Activated CD4-positive, alpha-beta memory T cell treated with anti-CD3 and anti-CD28 coated beads, Interleukin-2, amount 10 ng/mL, durations not matched to agents 7 days and 5 days (primary cell): ENCODE data around the gene MORN1. TPM values are rescaled to one million over a fixed set of nuclear protein-coding genes. Genes with fewer than 3 reads are reported as not detected.
"Not testable (repeated sequence)": the region's sequence is repeated elsewhere in the genome, so short reads cannot be mapped to it uniquely, and the experiment has no call there.

ENCODE experiments used
- CTCF ChIA-PET: fragments of 350-600 bp; sonication (Branson Sonifier 250); formaldehyde crosslinking; loops from one replicate; lab custom pipeline; 2021; ENCODE audit warnings: antibody characterized with exemption, inconsistent platforms; lab: Charles Lee
- POLR2A ChIA-PET: fragments of 350-600 bp; sonication (Branson Sonifier 250); formaldehyde crosslinking; loops from one replicate; lab custom pipeline; 2021; ENCODE audit warnings: antibody characterized with exemption; lab: Charles Lee
- DNase-seq: peaks from one replicate; pipeline ENCODE4 v3.0.0-alpha.2; 2020
- H3K27ac Mint-ChIP-seq: one replicate; pipeline ENCODE4 v1.8.0; 2021; ENCODE audit warnings: mild to moderate bottlenecking, mixed read lengths
- H3K27me3 Mint-ChIP-seq: one replicate; pipeline ENCODE4 v1.8.0; 2021; ENCODE audit warnings: mixed read lengths
- H3K36me3 Mint-ChIP-seq: one replicate; pipeline ENCODE4 v1.8.0; 2021; ENCODE audit warnings: low read depth, mixed read lengths
- H3K4me1 Mint-ChIP-seq: one replicate; pipeline ENCODE4 v1.8.0; 2021; ENCODE audit warnings: mixed read lengths
- H3K4me3 Mint-ChIP-seq: one replicate; pipeline ENCODE4 v1.8.0; 2021; ENCODE audit warnings: mild to moderate bottlenecking, mixed read lengths
- H3K9me3 Mint-ChIP-seq: one replicate; pipeline ENCODE4 v1.8.0; 2021; ENCODE audit warnings: mixed read lengths
- total RNA-seq, 2 experiments: library from RNA; stranded (reverse); gene quantifications; one replicate each; pipeline ENCODE4 v1.2.3, GENCODE V29; 2021

The MORN1 gene
- total RNA-seq, 2 experiments from 2014 or later: 6.2 to 6.3 TPM

GRCh38 chr1:2334883-2335534 lies 56.3 kb downstream of the MORN1 start:
- no peak overlapping the region for H3K4me3 Mint-ChIP-seq
- DNase-seq: no peak
- no peak overlapping the region for H3K27ac Mint-ChIP-seq
- no peaks in the 10 kb centered on the region for H3K9me3 Mint-ChIP-seq
- H3K4me1 Mint-ChIP-seq: no peaks in the 10 kb centered on the region
- H3K36me3 Mint-ChIP-seq: no peaks in the 10 kb centered on the region
- H3K27me3 Mint-ChIP-seq: no peaks in the 10 kb centered on the region
- CTCF ChIA-PET: no interaction called here
- POLR2A ChIA-PET: no interaction called here

- no peak overlapping the region for H3K4me3 Mint-ChIP-seq
- POLR2A ChIA-PET: no interaction called here
- H3K4me1 Mint-ChIP-seq: no peaks in the 10 kb centered on the region
- H3K27me3 Mint-ChIP-seq: no peaks in the 10 kb centered on the region
- DNase-seq: no peak
- no peaks in the 10 kb centered on the region for H3K9me3 Mint-ChIP-seq
- H3K36me3 Mint-ChIP-seq: no peaks in the 10 kb centered on the region
- CTCF ChIA-PET: no interaction called here
- H3K27ac Mint-ChIP-seq: no peak overlapping the region
These were observed 57.0 kb downstream of the MORN1 start for GRCh38 chr1:2334366-2334765.

DNA sequence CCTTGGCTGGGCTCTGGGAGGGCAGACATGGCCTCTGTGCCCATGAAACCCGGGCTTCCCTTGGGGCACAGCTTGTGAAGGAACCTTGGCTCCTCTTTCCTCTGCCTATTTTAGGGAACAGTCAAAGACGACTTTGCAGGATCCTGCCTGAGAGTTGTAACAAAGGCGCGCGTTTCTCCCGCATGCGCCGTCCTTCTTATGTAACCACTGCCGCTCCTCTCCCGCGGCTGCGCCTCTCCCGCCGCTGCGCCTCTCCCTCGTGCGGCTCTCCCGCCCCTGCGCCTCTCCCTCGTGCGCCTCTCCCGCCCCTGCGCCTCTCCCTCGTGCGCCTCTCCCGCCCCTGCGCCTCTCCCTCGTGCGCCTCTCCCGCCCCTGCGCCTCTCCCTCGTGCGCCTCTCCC lies 59.8 kb downstream of the MORN1 start:
- DNase-seq, H3K27me3 Mint-ChIP-seq, H3K4me3 Mint-ChIP-seq, CTCF ChIA-PET, POLR2A ChIA-PET, H3K4me1 Mint-ChIP-seq, H3K36me3 Mint-ChIP-seq, H3K27ac Mint-ChIP-seq, H3K9me3 Mint-ChIP-seq: not testable (repeated sequence)

- POLR2A ChIA-PET: no interaction called here
- no peak for DNase-seq
- H3K9me3 Mint-ChIP-seq: no peaks in the 10 kb centered on the region
These were observed 60.2 kb downstream of the MORN1 start for GRCh38 chr1:2331200-2331544.

DNA sequence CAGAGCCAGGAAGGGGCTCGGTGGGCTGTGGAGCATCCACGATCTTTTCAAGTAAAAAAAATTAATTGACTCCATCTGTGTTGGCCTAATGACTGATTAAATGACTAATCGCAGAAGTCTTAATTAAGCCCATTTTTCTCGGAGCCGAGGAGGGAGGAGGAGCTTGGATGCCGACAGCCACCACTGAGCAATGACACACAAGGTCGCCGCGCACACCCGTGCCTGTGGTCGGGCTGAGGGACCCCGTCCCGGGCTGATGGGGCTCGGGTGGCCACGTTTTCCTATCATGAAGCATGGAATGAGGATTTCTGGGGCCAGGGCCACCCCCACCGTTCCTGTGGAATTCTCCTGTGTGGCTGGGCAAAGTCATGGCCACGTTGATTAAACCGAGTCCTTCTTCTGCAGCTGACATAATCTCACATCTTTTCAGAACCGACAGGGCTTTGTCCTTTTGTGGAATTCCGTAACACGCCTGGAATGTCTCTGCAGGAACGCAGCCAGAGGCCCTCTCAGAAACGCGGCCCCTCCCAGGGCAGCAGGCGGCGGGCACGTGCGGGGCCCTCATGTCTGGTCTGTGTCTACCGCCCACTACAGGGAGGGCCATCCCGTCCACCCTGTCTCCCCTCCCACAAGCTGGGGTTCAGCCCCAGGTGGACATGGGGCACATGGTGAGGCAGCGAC lies 60.7 kb downstream of the MORN1 start:
- no peak for DNase-seq
- POLR2A ChIA-PET: no interaction called here
- Mint-ChIP-seq H3K4me1 (no peaks in the 10 kb centered on the region), H3K36me3 (no peaks in the 10 kb centered on the region), H3K9me3 (no peaks in the 10 kb centered on the region), H3K27me3 (peaks cover 3% of the 10 kb centered on the region), H3K27ac (no peak overlapping the region), H3K4me3 (no peak overlapping the region)
- CTCF ChIA-PET: no interaction called here

More at GRCh38 chr1:2331200-2331544, 60.2 kb downstream of the MORN1 start:
- Mint-ChIP-seq H3K4me1 (no peaks in the 10 kb centered on the region), H3K36me3 (no peaks in the 10 kb centered on the region), H3K27me3 (peaks cover 3% of the 10 kb centered on the region), H3K27ac (no peak overlapping the region), H3K4me3 (no peak overlapping the region)
- CTCF ChIA-PET: no interaction called here

DNA sequence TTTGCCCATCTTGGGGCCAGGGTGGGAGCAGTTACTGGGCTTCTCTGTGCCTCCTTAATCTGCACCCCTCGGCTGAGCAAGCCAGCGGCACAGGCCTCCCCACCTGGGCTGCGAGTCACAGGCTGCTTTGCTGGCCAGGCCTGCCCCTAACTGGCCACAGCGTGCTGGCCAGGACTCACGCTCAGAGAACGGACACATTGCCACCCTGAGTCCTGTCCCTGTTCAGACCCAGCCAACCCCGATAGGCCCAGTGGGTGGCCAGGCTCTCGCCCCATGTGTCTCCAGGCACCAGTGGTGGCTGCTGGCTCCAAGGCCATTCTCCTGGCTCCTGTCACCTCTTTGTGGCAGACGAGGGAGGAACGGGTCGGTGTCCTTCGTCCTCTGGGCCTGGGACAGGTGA lies 61.3 kb downstream of the MORN1 start:
- DNase-seq: no peak
- Mint-ChIP-seq H3K27ac (no peak overlapping the region), H3K36me3 (no peaks in the 10 kb centered on the region), H3K27me3 (peaks cover 3% of the 10 kb centered on the region), H3K9me3 (no peaks in the 10 kb centered on the region), H3K4me3 (no peak overlapping the region), H3K4me1 (no peaks in the 10 kb centered on the region)
- POLR2A ChIA-PET: no interaction called here
- CTCF ChIA-PET: no interaction called here

DNA sequence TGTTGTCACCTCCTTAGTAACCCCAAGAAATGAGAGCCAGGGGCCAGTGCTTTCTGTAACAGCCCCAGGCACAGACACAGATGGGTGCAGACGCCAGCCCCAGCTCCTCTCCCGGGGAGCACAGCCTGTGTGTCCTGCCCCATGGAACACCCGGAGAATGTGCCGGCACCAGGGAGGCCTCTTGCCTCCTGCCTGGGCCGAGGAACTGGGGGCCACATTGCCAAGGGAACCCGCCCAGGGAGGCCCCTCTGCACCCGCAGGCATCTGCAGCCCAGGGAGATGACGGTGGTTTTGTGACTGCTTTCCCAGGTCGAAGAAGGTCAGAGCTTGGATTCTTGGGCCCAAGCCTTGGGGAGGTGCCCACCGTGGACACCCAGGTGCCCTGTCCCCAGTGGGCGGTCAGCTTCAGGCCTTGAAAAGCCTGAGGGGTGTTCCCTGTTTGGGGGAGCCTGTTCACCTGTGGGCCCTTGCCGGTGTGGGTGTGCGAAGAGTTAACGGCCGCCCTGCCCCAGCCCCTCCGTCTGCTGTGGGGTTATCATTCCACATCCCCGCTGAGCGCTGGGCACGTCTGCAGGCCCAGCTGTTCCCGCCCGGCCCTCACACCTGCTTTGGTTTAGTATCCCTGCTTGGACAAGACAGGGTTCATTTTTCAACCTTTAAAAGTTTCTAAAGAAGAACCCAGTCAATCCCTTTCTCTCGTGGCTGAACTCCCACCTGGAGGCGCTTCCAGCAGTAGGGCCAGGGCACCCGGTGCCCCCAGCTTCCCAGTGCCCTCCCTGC lies 62.5 kb downstream of the MORN1 start:
- Mint-ChIP-seq H3K36me3 (no peaks in the 10 kb centered on the region), H3K9me3 (no peaks in the 10 kb centered on the region), H3K4me3 (no peak overlapping the region), H3K27me3 (peaks cover 3% of the 10 kb centered on the region), H3K27ac (no peak overlapping the region), H3K4me1 (no peaks in the 10 kb centered on the region)
- no peak for DNase-seq
- ChIA-PET CTCF (no interaction called here), POLR2A (no interaction called here)

DNA sequence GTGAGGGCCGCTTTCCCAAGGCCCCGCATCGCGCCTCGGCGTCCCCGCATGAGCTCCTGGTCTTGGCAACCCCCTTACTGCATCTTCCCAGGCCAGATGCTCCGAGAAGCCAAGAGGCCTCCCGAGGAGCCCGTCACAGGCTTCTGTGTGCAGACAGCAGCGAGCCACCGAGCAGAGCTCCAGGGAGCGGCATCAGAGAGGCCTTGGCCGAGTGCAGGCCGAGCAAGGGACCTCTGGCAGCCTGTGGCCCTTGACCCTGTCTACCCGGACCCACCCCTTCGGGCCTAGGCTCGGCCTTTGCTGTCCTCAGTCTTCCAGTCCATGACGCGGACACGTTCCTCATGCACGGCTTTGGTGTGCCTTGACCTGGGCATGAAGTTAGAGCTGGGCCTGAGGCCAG lies 63.5 kb downstream of the MORN1 start:
- Mint-ChIP-seq H3K27me3 (peaks cover 3% of the 10 kb centered on the region), H3K27ac (no peak overlapping the region), H3K36me3 (no peaks in the 10 kb centered on the region), H3K4me1 (no peaks in the 10 kb centered on the region), H3K9me3 (no peaks in the 10 kb centered on the region), H3K4me3 (no peak overlapping the region)
- POLR2A ChIA-PET: no interaction called here
- DNase-seq: no peak
- CTCF ChIA-PET: no interaction called here

GRCh38 chr1:2327162-2327561 lies 64.2 kb downstream of the MORN1 start:
- H3K4me3 Mint-ChIP-seq, H3K27me3 Mint-ChIP-seq, DNase-seq, H3K27ac Mint-ChIP-seq, H3K4me1 Mint-ChIP-seq, POLR2A ChIA-PET, H3K9me3 Mint-ChIP-seq, H3K36me3 Mint-ChIP-seq, CTCF ChIA-PET: not testable (repeated sequence)

DNA sequence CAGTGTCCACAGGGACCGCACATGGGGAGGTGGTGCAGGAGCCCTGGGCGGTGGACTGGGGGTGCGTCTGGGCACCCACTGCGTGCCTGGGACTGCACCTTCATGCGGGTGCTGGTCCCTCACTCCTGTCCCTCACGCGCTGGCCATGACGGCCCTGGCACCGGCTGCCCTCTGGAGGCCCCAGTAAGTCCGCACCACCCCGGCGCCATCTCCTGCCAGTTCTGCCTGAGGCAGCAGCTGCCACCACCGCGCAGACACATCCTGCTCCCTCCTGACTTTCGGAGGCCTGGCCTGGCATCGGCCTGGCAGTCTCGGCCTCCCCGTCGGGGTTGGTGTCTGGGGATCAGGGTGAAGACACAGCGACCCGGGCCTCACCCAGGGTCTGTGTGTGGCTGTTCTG lies 64.8 kb downstream of the MORN1 start:
- no peak for DNase-seq
- H3K27ac Mint-ChIP-seq: no peak overlapping the region
- H3K4me3 Mint-ChIP-seq: no peak overlapping the region
- POLR2A ChIA-PET: no interaction called here
- H3K36me3 Mint-ChIP-seq: no peaks in the 10 kb centered on the region
- H3K4me1 Mint-ChIP-seq: no peaks in the 10 kb centered on the region
- peaks cover 3% of the 10 kb centered on the region for H3K27me3 Mint-ChIP-seq
- no peaks in the 10 kb centered on the region for H3K9me3 Mint-ChIP-seq
- CTCF ChIA-PET: no interaction called here

DNA sequence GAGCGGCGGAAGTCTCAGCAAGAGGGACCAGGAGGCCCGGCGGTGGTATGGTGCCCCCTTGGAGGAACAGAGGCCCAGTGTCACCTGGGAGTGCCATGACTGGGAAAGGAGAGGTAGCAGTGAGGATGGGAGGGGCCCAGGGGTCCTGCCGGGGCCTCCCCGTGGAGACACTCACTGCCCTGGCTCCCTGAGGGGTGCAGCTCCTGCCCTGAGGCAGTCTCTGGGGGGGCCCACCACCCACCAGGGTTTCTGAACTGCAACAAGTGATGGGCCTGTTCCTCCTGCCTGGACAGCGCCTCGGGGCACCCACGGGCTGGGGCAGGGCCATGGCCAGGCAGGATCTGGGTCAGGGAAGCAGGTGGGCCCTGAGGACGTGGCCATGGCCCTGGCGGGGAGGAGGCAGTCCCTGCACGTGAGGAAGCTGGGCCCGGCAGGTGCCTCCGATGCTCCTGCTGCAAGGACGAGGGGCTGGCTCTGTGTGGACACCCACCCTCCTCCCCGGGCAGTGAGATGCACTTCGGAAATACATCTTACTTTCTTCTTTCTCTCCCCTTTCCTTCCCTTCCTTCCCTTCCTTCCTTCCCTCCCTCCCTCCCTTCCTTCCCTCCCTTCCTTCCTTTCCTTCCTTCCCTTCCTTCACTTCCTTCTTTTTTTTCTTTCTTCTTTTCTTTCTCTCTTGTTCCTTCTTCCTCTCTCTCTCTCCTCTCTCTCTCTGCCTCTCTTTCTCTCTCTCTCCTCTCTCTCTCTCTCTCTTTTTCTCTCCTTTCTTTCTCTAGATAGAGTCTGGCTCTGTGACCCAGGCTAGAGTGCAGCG lies 66.6 kb downstream of the MORN1 start:
- H3K27me3 Mint-ChIP-seq: peaks cover 3% of the 10 kb centered on the region
- H3K36me3 Mint-ChIP-seq: no peaks in the 10 kb centered on the region
- DNase-seq: no peak
- CTCF ChIA-PET: no interaction called here
- no peak overlapping the region for H3K4me3 Mint-ChIP-seq
- H3K27ac Mint-ChIP-seq: no peak overlapping the region
- H3K4me1 Mint-ChIP-seq: no peaks in the 10 kb centered on the region
- POLR2A ChIA-PET: no interaction called here
- H3K9me3 Mint-ChIP-seq: no peaks in the 10 kb centered on the region

GRCh38 chr1:2323451-2323974 lies 67.8 kb downstream of the MORN1 start:
- Mint-ChIP-seq H3K27ac (no peak overlapping the region), H3K27me3 (peaks cover 3% of the 10 kb centered on the region), H3K4me1 (no peaks in the 10 kb centered on the region), H3K4me3 (no peak overlapping the region), H3K36me3 (no peaks in the 10 kb centered on the region), H3K9me3 (no peaks in the 10 kb centered on the region)
- no peak for DNase-seq
- CTCF ChIA-PET: no interaction called here
- POLR2A ChIA-PET: no interaction called here
